ENCODE results near the gene ARHGEF10L. TPM values are rescaled to one million over a fixed set of nuclear protein-coding genes. Genes with fewer than 3 reads are reported as not detected.

ARHGEF10L gene
- total and polyA plus RNA-seq, 8 donors: 16.8 to 39.6 (median 21.1) TPM

GRCh38 chr1:17586172-17586964 lies 46.9 kb downstream of the ARHGEF10L start:
- Histone ChIP-seq H3K4me3 (no peak overlapping the region), H3K9me3 (no peaks in the 10 kb centered on the region), H3K4me1 (peaks cover 12 to 40% of the 10 kb centered on the region in 2 donors), H3K27ac (no peak overlapping the region), H3K27me3 (no peaks in the 10 kb centered on the region), H3K36me3 (no peaks in the 10 kb centered on the region)
- peak in 1 of 4 donors; percentile 70 for DNase-seq
- peak; percentile 64 for ATAC-seq
- intact Hi-C loops (cut with DNase I): no loop called here
- TF ChIP-seq, protein P1, sequence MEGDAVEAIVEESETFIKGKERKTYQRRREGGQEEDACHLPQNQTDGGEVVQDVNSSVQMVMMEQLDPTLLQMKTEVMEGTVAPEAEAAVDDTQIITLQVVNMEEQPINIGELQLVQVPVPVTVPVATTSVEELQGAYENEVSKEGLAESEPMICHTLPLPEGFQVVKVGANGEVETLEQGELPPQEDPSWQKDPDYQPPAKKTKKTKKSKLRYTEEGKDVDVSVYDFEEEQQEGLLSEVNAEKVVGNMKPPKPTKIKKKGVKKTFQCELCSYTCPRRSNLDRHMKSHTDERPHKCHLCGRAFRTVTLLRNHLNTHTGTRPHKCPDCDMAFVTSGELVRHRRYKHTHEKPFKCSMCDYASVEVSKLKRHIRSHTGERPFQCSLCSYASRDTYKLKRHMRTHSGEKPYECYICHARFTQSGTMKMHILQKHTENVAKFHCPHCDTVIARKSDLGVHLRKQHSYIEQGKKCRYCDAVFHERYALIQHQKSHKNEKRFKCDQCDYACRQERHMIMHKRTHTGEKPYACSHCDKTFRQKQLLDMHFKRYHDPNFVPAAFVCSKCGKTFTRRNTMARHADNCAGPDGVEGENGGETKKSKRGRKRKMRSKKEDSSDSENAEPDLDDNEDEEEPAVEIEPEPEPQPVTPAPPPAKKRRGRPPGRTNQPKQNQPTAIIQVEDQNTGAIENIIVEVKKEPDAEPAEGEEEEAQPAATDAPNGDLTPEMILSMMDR (IDR thresholded peaks at IDR 0.05): no peak

GRCh38 chr1:17587693-17588047 lies 48.2 kb downstream of the ARHGEF10L start:
- H3K36me3 ChIP-seq: no peaks in the 10 kb centered on the region
- no peak for DNase-seq
- TF ChIP-seq, protein P1 (IDR thresholded peaks at IDR 0.05): no peak
- no peak overlapping the region for H3K4me3 ChIP-seq
- H3K27ac ChIP-seq: peak overlapping the region; percentile 28 to 39
- ATAC-seq: no peak
- H3K27me3 ChIP-seq: no peaks in the 10 kb centered on the region
- intact Hi-C loops (cut with DNase I): no loop called here
- no peaks in the 10 kb centered on the region for H3K9me3 ChIP-seq
- H3K4me1 ChIP-seq: peaks cover 12 to 32% of the 10 kb centered on the region in 2 donors

DNA sequence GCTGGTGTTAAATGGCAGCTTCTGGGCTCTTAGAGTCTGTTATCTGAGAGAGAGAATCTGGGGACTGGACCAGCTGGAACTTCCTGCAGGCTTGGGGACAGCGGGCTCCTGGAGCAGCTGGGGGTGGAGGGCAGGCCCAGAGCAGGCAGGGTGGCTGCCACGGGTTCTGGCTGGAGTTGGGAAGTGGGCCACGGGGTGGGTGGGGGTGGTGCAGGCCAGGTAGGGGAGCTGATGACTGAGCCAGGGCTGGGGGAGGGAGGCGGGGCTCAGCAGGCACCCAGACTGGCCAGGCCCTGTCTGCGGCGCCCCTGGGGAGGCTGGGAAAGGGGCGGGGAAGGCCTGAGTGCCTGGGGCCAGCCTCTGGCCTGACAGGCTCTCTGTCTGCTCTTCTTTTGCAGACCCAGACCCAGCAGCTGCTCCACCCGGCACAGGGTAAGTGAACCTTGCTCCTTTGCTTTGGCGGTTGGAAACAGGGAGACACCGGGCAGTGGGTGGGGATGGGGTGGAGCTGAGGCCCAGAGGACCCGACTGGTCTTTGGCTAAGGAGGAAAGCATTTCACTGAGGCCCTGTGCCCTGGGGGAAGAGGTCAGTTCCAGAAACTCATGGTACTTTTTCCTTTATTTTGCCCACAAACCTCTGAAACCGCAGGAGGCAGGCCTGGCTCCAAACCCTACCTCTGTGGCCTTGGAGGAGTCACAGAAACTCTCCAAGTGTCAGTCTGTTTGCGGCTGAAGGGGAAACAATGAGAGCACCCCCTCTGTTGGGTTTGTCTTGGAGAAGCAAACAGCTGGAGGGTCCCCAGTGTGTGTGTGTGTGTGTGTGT lies 48.8 kb downstream of the ARHGEF10L start:
- peak in 2 of 4 donors; percentile 60 to 67 for DNase-seq
- ATAC-seq: peak; percentile 93
- intact Hi-C loops (cut with DNase I): no loop called here
- H3K27me3 ChIP-seq: no peaks in the 10 kb centered on the region
- TF ChIP-seq, protein P1 (IDR thresholded peaks at IDR 0.05): no peak
- no peaks in the 10 kb centered on the region for H3K36me3 ChIP-seq
- no peak overlapping the region for H3K4me3 ChIP-seq
- peaks cover 12 to 32% of the 10 kb centered on the region in 2 donors for H3K4me1 ChIP-seq
- H3K9me3 ChIP-seq: no peaks in the 10 kb centered on the region
- H3K27ac ChIP-seq: peak overlapping the region; percentile 28 to 39

DNA sequence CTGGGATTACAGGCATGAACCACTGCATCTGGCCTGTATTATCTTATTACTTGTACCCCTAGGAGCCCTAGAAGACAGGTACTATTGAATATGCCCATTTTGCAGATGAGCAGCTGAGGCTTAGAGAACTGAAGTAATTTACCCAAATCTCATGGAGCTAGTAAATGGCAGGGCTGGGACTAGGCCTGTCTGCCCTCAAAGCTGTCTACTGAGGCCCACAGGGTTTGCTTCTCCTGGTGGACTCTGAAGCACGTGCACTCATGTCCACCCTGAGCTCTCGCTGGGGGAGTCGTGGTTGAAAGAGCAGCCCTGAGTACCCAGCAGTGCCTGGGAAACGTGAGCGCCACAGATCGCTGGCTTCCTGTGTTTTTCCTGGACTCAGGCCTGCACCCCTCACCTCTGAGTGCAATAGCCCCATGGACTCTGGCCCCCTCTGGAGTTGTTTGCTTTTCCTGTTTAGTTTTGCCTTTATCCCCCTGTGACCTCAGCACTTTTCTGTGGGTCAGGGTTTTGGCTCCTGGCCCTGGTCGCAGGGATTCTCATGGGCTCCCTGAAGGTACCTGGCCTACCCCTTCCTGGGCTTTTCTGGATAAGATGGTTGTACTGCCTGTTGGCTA lies 52.4 kb downstream of the ARHGEF10L start:
- no peaks in the 10 kb centered on the region for H3K36me3 ChIP-seq
- intact Hi-C loops (cut with DNase I): no loop called here

More for the DNA sequence above, 52.4 kb downstream of the ARHGEF10L start:
- TF ChIP-seq, protein P1 (IDR thresholded peaks at IDR 0.05): no peak
- peaks cover 12 to 23% of the 10 kb centered on the region in 2 donors for H3K4me1 ChIP-seq
- H3K27me3 ChIP-seq: no peaks in the 10 kb centered on the region
- no peak for ATAC-seq
- H3K9me3 ChIP-seq: no peaks in the 10 kb centered on the region
- DNase-seq: no peak
- no peak overlapping the region for H3K4me3 ChIP-seq
- H3K27ac ChIP-seq: no peak overlapping the region
